ENCODE results near the gene ANKRD2.

DNA sequence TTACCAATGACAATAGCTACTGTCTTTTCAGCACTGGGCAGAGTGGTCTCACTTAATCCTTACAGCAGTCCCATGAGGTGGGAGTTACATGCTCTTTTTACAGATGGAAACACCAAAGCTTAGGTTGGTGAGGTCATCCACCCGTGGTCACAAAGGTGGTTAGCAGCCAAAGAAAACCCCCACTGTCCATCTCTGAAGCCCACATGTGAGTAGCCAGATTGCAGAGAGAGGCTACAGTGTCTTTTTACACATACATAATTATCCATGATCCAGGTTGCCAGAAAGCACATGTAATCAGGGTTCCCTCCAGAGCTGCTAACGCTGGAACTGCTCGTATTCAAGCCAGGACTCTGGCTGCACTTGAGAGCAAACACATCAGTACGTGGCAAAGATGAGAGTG, 24.6 kb upstream of the ANKRD2 start:
- TF ChIP-seq, protein P1, sequence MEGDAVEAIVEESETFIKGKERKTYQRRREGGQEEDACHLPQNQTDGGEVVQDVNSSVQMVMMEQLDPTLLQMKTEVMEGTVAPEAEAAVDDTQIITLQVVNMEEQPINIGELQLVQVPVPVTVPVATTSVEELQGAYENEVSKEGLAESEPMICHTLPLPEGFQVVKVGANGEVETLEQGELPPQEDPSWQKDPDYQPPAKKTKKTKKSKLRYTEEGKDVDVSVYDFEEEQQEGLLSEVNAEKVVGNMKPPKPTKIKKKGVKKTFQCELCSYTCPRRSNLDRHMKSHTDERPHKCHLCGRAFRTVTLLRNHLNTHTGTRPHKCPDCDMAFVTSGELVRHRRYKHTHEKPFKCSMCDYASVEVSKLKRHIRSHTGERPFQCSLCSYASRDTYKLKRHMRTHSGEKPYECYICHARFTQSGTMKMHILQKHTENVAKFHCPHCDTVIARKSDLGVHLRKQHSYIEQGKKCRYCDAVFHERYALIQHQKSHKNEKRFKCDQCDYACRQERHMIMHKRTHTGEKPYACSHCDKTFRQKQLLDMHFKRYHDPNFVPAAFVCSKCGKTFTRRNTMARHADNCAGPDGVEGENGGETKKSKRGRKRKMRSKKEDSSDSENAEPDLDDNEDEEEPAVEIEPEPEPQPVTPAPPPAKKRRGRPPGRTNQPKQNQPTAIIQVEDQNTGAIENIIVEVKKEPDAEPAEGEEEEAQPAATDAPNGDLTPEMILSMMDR (IDR thresholded peaks at IDR 0.05) = no peak
- TF ChIP-seq POLR2AphosphoS5 (IDR thresholded peaks at IDR 0.05; ENCODE audit: low read depth, low read length) = no peak

Data from Panc1 (cell line).